Measurements from ENCODE around the gene DONSON.

DNA sequence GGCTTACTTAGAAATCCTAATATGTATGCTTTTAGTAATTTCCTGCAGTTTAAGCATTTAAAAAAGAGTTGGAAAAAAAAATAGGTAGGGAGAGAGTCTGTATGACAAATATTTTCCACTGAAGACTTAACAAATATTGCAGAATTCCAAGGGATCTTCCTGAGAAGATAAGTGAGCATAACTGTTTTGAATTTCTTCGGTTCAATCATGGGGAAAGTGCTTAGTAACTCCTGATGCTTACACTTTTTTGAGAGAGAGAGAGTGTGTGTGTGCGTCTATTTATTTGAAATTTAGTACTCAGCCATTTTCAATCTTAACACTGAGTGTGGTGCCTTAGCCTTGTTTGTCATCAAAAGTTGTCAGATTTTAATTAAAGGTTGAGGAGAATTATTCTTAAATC, 27.1 kb downstream of the DONSON start:
- TF ChIP-seq, protein P1, sequence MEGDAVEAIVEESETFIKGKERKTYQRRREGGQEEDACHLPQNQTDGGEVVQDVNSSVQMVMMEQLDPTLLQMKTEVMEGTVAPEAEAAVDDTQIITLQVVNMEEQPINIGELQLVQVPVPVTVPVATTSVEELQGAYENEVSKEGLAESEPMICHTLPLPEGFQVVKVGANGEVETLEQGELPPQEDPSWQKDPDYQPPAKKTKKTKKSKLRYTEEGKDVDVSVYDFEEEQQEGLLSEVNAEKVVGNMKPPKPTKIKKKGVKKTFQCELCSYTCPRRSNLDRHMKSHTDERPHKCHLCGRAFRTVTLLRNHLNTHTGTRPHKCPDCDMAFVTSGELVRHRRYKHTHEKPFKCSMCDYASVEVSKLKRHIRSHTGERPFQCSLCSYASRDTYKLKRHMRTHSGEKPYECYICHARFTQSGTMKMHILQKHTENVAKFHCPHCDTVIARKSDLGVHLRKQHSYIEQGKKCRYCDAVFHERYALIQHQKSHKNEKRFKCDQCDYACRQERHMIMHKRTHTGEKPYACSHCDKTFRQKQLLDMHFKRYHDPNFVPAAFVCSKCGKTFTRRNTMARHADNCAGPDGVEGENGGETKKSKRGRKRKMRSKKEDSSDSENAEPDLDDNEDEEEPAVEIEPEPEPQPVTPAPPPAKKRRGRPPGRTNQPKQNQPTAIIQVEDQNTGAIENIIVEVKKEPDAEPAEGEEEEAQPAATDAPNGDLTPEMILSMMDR (IDR thresholded peaks at IDR 0.05): no peak
- TF ChIP-seq POLR2A (IDR thresholded peaks at IDR 0.05): no peak

Measured in heart left ventricle (tissue), 13 donors.